BLaER1 (cell line): ENCODE measurements around the gene COL4A2.
A peak's percentile ranks its signal among the peaks of the same experiment; 100 is the strongest.
"Not testable (repeated sequence)": the region's sequence is repeated elsewhere in the genome, so short reads cannot be mapped to it uniquely, and the experiment has no call there.

Experiments used
- H3K27ac ChIP-seq: shearing (Covaris generic); formaldehyde crosslinking; 2 replicates; pipeline ENCODE4 v1.8.1; 2022
- H3K27me3 ChIP-seq: shearing (Covaris generic); formaldehyde crosslinking; 2 replicates; pipeline ENCODE4 v1.8.1; 2022
- H3K36me3 ChIP-seq: shearing (Covaris generic); formaldehyde crosslinking; 2 replicates; pipeline ENCODE4 v1.8.1; 2022
- H3K4me1 ChIP-seq: shearing (Covaris generic); formaldehyde crosslinking; 2 replicates; pipeline ENCODE4 v1.8.1; 2022
- H3K4me2 ChIP-seq: shearing (Covaris generic); formaldehyde crosslinking; 2 replicates; pipeline ENCODE4 v1.8.1; 2022
- H3K4me3 ChIP-seq: shearing (Covaris generic); formaldehyde crosslinking; 2 replicates; pipeline ENCODE4 v1.8.1; 2022
- H3K9ac ChIP-seq: shearing (Covaris generic); formaldehyde crosslinking; 2 replicates; pipeline ENCODE4 v1.8.1; 2022
- H3K9me3 ChIP-seq: shearing (Covaris generic); formaldehyde crosslinking; 2 replicates; pipeline ENCODE4 v1.8.1; 2022
- H4K20me1 ChIP-seq: shearing (Covaris generic); formaldehyde crosslinking; 2 replicates; pipeline ENCODE4 v1.8.1; 2022
- Cebpa-rat ChIP-seq: shearing (Covaris generic); IDR thresholded peaks from 2 replicates; pipeline ENCODE4 v1.8.1; 2022

COL4A2 gene

DNA sequence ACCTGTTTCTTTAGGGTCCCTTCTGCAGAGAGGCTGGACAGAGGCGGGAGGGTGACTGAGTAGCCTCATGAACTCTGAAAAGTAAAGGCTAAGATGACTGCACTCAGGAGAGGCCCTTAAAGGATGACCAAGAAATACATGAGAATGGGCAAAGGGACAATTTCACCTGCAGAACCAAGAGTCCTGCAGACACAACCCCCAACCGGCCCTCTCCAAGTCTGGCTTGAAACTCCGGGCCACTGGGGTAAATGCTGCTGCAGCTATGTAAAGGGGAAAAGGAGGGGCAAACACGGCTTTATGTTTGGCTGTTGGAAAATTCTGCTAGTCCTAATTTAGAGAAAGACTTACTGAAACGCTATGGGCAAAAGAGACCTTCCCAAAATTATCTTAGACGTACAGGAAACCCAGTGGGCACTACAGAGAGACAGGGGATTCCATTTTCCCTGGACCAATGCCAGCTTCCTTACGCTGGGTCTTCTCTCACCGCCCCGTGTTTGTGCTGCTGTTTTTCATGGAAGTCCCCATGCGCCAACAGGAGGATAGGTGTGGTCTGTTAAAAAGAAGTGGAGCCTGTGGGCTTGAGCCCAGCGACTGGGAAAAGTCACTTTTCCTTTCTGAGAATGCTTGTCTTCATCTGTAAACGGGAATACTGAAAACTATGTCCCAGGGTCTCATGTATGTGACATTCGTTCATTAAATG lies 10.6 kb downstream of the COL4A2 start:
- TF ChIP-seq Cebpa-rat: no peak
- H3K4me3 ChIP-seq: no peak overlapping the region
- no peak overlapping the region for H3K9ac ChIP-seq
- peaks cover 10% of the 10 kb centered on the region; the same call in 1 of the 2 replicates for H3K27me3 ChIP-seq
- no peaks in the 10 kb centered on the region for H3K36me3 ChIP-seq
- H3K4me2 ChIP-seq: no peak overlapping the region
- H3K9me3 ChIP-seq: peaks cover 4% of the 10 kb centered on the region; the same call in 1 of the 2 replicates
- H4K20me1 ChIP-seq: no peaks in the 10 kb centered on the region
- H3K4me1 ChIP-seq: peaks cover 18% of the 10 kb centered on the region
- H3K27ac ChIP-seq: no peak overlapping the region

DNA sequence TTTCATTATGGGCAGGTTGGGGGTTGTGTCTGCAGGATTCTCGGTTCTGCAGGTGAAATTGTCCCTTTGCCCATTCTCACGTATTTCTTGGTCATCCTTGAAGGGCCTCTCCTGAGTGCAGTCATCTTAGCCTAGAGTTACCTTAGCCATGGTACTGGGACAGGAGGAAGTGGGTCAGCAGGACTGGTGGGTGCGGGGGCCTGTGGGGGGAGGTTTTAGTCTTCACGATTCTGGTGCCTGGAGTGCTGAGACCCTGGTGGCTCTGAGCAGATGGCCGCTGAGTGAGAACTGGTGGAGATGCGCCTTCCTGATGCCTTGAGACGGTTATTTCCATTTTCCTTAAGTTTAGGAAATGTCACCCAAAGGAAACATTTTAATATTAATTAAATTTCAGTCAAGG lies 11.8 kb downstream of the COL4A2 start:
- H3K27me3 ChIP-seq: peaks cover 5% of the 10 kb centered on the region; the same call in 1 of the 2 replicates
- H3K9me3 ChIP-seq: peaks cover 4% of the 10 kb centered on the region; the same call in 1 of the 2 replicates
- H3K4me3 ChIP-seq: no peak overlapping the region
- H4K20me1 ChIP-seq: no peaks in the 10 kb centered on the region
- TF ChIP-seq Cebpa-rat: no peak
- H3K27ac ChIP-seq: no peak overlapping the region
- H3K36me3 ChIP-seq: no peaks in the 10 kb centered on the region
- no peak overlapping the region for H3K9ac ChIP-seq
- H3K4me1 ChIP-seq: peaks cover 18% of the 10 kb centered on the region
- no peak overlapping the region for H3K4me2 ChIP-seq

DNA sequence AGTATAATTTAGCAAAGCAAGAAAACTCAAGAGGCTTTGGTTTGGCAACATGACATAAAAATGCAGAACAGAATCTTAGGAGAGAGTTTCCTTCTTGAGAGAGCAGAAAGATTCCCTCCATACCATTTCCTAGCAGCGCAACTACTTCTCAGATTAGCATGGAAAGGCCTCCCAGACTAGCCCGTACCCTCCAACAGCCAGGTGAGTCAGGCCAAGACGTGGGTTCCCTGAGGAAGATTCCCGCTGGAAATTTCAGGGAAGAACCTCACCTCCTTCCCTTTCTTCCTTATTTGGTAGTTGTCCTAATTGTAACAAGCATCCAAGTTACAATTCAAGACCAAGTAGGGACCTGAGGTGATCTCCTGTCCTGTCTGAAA lies 12.3 kb downstream of the COL4A2 start:
- no peaks in the 10 kb centered on the region for H3K36me3 ChIP-seq
- no peak overlapping the region for H3K27ac ChIP-seq
- peaks cover 4% of the 10 kb centered on the region; the same call in 1 of the 2 replicates for H3K9me3 ChIP-seq
- peaks cover 1% of the 10 kb centered on the region; the same call in 1 of the 2 replicates for H3K27me3 ChIP-seq
- H3K9ac ChIP-seq: no peak overlapping the region
- H3K4me2 ChIP-seq: peak overlapping the region; percentile 76
- H4K20me1 ChIP-seq: no peaks in the 10 kb centered on the region
- H3K4me3 ChIP-seq: no peak overlapping the region
- H3K4me1 ChIP-seq: peaks cover 18% of the 10 kb centered on the region
- TF ChIP-seq Cebpa-rat: no peak

DNA sequence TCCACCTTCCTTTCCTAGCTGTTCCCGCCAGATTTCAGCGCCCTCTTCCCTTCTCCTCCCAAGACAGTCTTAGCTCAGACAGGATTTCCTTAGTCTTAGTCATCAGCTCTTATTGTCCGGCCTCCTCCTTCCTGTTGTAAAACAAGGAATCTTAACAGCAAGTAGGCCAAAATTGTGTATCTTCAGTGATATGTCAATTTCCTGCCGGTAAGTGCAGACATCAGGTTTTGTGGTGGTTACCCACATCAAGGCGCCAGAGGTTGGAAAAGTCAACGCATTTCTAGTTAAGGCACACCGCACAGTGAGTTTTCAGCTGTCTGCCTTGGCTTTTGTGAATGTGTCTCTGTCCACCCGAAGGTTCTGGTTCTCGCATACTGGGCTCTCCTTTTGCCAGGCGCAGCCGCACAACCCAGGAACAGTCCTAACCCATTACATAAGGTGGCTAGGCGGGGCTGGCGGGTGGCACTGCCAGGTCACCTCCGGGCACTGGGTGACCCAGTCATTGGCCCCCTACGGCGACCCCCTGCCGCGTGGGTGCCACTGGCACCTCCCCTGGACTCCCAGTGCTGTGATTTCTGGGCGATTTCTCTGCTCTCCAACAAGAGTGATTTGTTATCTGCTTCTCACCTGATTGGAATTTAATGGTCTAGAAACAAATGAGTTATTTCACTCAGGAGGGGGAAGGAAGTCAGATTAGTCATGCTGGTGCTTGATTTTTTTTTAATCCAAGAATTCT lies 12.9 kb downstream of the COL4A2 start:
- peaks cover 4% of the 10 kb centered on the region; the same call in 1 of the 2 replicates for H3K9me3 ChIP-seq
- H3K36me3 ChIP-seq: no peaks in the 10 kb centered on the region
- peak overlapping the region; percentile 76 for H3K4me2 ChIP-seq
- H3K27me3 ChIP-seq: no peaks in the 10 kb centered on the region
- H3K27ac ChIP-seq: no peak overlapping the region
- peaks cover 18% of the 10 kb centered on the region for H3K4me1 ChIP-seq
- no peak for TF ChIP-seq Cebpa-rat
- no peak overlapping the region for H3K9ac ChIP-seq
- H3K4me3 ChIP-seq: no peak overlapping the region
- no peaks in the 10 kb centered on the region for H4K20me1 ChIP-seq

DNA sequence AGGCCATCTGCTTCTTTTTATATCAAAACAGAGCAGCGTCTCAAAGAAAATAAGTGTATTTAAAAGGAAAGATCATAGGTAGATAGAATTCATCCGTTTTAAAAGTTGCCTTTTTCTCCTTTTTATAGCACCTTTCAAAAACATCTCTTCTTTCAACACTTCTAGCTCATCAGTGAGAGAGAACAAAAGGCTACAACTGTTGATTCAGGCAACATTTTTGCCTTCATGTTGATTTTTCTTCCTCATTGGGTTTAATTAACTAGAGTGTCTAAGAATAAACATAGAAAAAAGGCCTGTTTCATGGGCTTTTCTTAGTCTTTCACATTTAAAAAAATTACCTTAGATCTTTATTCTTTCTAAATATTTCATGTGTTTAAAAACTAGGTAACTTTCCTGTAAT lies 13.6 kb downstream of the COL4A2 start:
- H3K4me2 ChIP-seq: peak overlapping the region; percentile 76; the same call in 1 of the 2 replicates

DNA sequence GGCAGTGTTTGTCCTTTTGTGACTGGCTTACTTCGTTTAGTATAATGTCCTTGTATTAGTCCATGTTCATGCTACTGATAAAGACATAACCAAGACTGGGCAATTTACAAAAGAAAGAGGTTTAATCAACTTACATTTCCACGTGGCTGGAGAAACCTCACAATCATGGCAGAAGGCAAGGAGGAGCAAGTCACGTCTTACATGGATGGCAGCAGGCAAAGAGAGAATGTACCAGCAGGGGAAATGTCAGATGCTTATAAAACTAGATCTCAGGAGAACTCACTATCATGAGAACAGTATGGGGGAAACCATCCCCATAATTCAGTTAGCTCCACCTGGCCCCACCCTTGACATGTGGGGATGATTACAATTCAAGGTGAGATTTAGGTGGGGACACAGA lies 14.5 kb downstream of the COL4A2 start:
- not testable (repeated sequence) for H4K20me1 ChIP-seq, H3K36me3 ChIP-seq, H3K9me3 ChIP-seq, H3K4me2 ChIP-seq, H3K9ac ChIP-seq, H3K27me3 ChIP-seq, H3K4me3 ChIP-seq, H3K27ac ChIP-seq
- peaks cover 18% of the 10 kb centered on the region for H3K4me1 ChIP-seq

More for the DNA sequence above, 13.6 kb downstream of the COL4A2 start:
- peaks cover 18% of the 10 kb centered on the region for H3K4me1 ChIP-seq
- H4K20me1 ChIP-seq: no peaks in the 10 kb centered on the region
- H3K9ac ChIP-seq: no peak overlapping the region
- H3K27me3 ChIP-seq: no peaks in the 10 kb centered on the region
- peaks cover 4% of the 10 kb centered on the region; the same call in 1 of the 2 replicates for H3K9me3 ChIP-seq
- no peak overlapping the region for H3K27ac ChIP-seq
- no peaks in the 10 kb centered on the region for H3K36me3 ChIP-seq
- no peak overlapping the region for H3K4me3 ChIP-seq
- TF ChIP-seq Cebpa-rat: no peak

DNA sequence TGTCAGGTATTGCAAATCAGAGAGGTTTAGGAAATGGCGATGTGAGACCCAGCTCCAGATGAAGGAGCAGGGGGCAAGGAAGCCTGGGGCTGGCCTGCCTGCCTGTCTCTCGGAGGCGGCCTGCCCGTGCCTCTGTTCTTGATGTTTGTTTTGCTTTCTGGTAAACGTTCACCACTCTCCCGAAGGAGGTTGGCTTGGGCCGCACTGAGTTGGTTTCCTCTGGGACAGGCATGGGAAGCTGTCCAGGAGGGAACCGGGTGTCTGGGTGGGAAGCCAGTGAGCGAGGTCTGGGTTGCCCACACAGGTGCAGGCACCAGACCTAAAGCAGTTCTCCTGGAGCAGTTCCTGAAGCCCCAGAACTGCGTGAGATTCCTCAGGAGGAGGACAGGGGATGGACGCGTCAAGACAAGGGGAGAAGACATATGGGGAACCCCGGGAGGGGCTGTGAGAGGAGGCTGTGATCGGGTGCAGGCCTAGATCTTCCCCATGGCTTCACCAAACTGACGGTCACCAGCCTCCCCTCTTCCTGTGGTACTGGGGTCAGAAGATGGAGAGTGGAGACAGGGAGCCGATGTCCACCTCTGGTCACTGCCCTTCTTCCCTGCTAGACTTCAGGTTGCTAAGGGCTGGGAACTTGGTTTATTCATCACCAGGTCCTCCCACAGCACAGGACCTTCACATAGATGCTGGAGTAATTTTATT lies 15.2 kb downstream of the COL4A2 start:
- no peak overlapping the region for H3K4me3 ChIP-seq
- H3K27ac ChIP-seq: no peak overlapping the region
- H3K27me3 ChIP-seq: no peaks in the 10 kb centered on the region
- TF ChIP-seq Cebpa-rat: no peak
- H3K4me2 ChIP-seq: no peak overlapping the region
- H3K4me1 ChIP-seq: peaks cover 18% of the 10 kb centered on the region
- no peaks in the 10 kb centered on the region for H4K20me1 ChIP-seq
- no peak overlapping the region for H3K9ac ChIP-seq
- no peaks in the 10 kb centered on the region for H3K36me3 ChIP-seq
- H3K9me3 ChIP-seq: peaks cover 4% of the 10 kb centered on the region; the same call in 1 of the 2 replicates

DNA sequence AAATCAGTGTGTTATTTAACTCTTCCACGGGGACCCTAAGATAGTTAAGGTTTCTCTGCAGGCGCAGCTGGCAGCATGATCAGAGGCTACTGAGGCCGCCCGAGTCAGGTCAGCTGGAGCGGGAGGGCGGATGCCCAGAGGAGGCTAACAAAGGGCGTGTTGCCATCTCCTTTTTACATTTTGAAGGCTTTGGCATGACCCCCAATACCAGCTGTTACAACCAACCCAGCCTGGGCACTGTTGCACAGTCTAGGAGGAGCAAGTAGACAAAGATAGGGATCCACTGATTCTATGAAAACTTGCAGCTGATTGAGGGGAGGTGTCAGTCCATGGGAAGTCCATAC lies 15.7 kb downstream of the COL4A2 start:
- no peak overlapping the region for H3K27ac ChIP-seq
- TF ChIP-seq Cebpa-rat: no peak
- peaks cover 18% of the 10 kb centered on the region for H3K4me1 ChIP-seq
- H3K4me2 ChIP-seq: no peak overlapping the region
- H4K20me1 ChIP-seq: no peaks in the 10 kb centered on the region
- H3K4me3 ChIP-seq: no peak overlapping the region
- H3K9me3 ChIP-seq: peaks cover 4% of the 10 kb centered on the region; the same call in 1 of the 2 replicates
- no peak overlapping the region for H3K9ac ChIP-seq
- H3K27me3 ChIP-seq: no peaks in the 10 kb centered on the region
- no peaks in the 10 kb centered on the region for H3K36me3 ChIP-seq

DNA sequence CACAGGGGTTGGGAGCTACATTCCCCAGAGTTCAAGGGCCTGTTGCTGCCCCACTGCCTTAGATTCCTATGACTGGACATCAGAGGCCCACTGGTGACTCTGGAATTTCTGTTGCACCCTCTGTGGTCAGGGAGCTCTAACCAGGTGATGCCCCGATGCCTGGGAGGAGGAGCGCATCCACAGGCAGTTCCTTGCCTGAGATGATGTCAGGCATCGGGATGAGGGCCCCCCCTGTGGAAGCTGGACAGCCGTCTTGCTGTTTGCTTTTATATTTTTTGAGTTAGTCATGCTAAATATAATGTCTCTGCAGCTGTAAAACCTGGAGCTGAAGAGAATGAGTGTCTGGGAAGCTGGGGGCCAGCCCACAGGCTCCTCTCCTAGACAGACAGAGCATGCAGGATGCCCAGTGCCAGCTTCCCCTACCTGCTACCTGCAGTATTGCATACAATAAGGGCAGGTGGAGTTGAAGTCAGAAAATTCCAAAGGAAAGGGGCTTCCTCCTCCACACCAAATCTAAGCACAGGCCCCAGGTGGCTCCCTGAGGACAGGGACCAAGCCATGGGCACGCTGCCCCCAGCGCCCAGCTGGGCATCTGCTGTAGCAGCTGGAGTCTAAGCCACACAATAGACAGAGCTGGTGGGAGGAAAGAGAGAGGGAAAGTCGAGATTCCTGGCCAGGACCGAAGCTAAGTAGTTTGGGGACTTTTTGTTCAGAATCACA lies 16.2 kb downstream of the COL4A2 start:
- Histone ChIP-seq H3K9me3 (peaks cover 4% of the 10 kb centered on the region; the same call in 1 of the 2 replicates), H4K20me1 (no peaks in the 10 kb centered on the region), H3K4me3 (no peak overlapping the region), H3K27ac (no peak overlapping the region), H3K4me2 (no peak overlapping the region), H3K36me3 (no peaks in the 10 kb centered on the region), H3K27me3 (no peaks in the 10 kb centered on the region), H3K4me1 (peaks cover 18% of the 10 kb centered on the region), H3K9ac (no peak overlapping the region)
- TF ChIP-seq Cebpa-rat: no peak
